GM18519 (cell line): Measurements from ENCODE around the gene CCDC187.

Experiments used
- ATAC-seq: cut with Tn5 transposase; IDR thresholded peaks from one replicate; pipeline ENCODE4 v1.9.1; 2021; ENCODE audit warnings: mild to moderate bottlenecking, moderate library complexity; ENCODE audit not compliant: unreplicated experiment, low FRiP score

The CCDC187 gene

GRCh38 chr9:136218271-136218670, 85.6 kb downstream of the CCDC187 start:
- no peak for ATAC-seq

- no peak for ATAC-seq
Observed at GRCh38 chr9:136216541-136217244, 87.2 kb downstream of the CCDC187 start.

- ATAC-seq: no peak
Observed at GRCh38 chr9:136213733-136214132, 90.2 kb downstream of the CCDC187 start.

GRCh38 chr9:136212345-136212950, 91.4 kb downstream of the CCDC187 start:
- ATAC-seq: no peak

DNA sequence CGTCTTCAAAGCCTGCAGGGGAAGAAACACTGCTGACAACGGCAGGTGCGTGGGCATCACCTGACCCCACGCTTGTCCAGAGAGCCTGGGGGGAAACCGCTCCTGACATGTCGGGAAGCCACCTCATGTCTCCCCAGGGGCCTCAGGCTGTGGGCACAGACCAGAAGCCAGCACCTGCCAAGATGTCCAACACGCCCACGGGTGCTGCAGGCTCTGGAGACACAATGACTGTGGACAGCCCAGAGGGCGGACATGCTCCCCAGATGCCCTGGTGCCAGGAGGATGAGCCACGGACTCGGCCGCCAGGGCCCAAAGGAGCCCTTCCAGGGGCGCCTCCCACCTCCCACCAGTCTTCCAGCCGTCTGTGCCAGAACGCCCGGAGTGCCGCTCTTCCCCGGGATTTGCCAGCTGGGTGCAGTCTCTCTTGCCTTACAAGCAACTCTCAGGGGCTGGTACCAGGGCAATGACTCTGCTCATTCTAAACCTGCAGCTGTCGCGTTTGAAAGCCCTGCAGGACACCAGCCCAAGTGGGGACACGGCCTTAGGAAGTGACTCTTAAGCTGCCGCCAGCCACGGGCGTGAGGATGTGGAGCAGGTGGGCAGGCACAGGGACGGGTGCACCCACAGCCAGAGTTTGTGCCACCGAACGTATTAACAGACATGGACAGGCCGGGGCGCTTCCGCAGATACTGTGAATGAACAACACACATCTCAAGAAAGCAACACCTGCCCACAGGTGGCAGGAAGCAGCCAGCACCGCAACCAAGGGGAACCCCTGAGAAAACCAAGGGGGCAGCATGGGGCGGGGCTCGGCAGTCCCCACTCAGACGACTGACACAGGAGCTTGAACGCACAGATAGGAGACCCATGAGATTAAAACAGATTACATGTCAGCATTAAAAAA, 92.2 kb downstream of the CCDC187 start:
- no peak for ATAC-seq

GRCh38 chr9:136211006-136211405, 92.9 kb downstream of the CCDC187 start:
- no peak for ATAC-seq

GRCh38 chr9:136210276-136210675, 93.6 kb downstream of the CCDC187 start:
- no peak for ATAC-seq

GRCh38 chr9:136209786-136210185, 94.1 kb downstream of the CCDC187 start:
- ATAC-seq: no peak

- no peak for ATAC-seq
Observed at GRCh38 chr9:136209232-136209631, 94.7 kb downstream of the CCDC187 start.

GRCh38 chr9:136208675-136209074, 95.2 kb downstream of the CCDC187 start:
- no peak for ATAC-seq

DNA sequence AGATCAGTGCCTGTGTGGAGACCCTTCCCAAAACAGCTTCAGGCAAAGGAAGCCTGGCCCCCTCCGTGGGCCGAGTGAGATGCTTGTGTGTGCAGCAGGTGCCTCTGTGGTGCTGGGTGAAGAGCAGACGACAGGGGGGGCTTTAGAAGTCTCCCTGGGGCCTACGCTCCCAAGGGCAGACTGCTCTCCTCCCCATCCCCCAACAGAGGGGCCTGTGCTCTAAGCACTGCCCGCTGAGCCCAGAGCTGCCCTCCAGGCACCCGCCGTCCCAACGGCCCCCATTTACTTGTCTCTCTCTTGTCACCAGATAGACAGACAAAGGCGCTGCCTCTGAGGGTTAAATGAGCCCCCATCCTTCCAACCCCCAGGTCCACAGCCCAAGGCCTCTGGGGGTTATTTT, 96.3 kb downstream of the CCDC187 start:
- ATAC-seq: no peak

DNA sequence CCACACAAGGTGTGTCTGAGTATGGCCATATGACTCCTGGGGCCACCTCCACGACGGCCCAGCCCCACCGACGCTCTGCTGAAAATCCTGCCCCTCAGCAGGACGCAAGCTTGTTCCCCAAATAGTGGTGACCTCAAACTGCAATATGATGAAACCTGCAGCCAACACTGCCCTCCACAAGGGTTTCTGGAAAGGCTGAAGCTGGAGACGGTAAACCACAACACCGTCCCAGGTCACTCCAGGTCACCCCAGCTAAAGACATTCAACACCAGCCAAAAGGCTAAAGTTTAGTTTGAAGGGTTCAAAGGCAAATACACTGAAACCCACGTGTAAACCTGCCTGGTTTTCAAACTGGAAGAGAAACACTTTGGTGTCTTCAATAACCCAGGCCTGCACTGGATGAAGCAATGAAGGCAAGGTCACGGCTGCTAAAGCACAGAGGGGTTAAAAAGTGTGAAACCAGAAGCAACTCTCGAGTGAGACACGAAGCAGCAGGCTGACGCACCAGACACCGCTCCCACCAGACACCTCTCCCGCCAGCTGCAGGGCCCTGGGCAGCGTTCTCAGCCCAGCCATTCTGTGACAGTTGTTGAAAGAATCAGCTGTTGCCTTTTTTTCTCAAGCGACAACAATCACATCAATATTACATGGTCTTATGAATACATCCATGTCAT, 97.2 kb downstream of the CCDC187 start:
- ATAC-seq: no peak

DNA sequence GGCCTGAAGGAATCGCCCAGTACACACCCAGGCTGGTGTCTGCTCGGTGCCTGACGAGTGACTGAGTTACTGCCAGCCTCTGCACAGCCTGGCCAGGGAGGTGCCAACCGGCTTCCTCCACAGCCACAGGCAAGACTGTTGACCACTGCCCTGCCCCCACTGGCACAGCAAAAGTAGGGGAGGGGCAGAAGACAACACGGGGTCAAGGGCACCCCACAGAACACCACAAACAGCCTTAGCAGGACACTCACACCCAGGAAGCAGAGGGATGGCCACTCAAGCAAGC, 98.2 kb downstream of the CCDC187 start:
- ATAC-seq: no peak

DNA sequence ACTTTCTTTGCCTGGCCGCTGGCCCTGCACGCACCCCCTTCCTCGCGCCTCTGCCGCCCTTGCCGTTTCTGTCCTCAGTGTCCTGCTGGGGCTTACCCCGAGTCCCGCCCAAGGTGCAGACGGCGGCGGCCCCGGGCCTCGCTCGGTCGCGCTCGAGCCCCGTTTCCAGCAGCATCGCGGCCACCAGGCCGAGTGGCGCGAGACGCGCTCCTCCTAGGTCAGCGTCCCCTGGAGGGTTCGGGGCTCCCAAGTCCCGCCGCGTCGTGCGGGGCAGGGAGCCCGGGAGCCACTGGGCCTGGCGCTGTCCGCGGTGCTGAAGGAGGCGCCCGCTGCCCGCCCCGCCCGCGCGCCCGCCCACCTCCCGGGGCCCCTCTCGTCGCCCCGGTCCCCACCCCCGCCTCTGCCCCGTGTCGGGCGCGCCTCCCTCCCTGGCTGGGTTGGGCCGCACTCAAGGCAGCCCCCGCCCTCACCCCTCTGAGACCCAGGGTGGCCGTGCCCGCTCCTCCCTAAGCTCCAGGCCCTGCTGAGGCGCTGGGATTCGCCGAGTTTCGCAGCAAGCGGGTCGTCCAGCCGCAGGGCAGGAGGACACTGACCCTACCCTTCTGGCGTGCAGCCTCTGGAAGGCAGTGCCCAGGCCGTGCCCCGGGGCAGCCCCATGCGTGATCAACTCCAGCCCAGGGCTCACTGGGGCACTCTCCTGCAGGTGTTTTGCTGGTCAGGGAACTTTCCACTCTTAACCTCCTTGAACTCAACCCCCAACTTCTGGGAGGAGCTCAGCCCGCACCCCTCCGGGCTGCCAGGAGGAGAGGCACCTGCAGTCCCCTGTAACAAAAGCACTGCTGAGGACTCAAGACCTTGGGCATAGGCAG, 98.8 kb downstream of the CCDC187 start, which contains the start of gene LHX3:
LHX3 (minus strand) TSS at position 291 of the 869 bp plus-strand sequence; CDS start at position 175, 116 bp downstream.
- ATAC-seq: no peak

DNA sequence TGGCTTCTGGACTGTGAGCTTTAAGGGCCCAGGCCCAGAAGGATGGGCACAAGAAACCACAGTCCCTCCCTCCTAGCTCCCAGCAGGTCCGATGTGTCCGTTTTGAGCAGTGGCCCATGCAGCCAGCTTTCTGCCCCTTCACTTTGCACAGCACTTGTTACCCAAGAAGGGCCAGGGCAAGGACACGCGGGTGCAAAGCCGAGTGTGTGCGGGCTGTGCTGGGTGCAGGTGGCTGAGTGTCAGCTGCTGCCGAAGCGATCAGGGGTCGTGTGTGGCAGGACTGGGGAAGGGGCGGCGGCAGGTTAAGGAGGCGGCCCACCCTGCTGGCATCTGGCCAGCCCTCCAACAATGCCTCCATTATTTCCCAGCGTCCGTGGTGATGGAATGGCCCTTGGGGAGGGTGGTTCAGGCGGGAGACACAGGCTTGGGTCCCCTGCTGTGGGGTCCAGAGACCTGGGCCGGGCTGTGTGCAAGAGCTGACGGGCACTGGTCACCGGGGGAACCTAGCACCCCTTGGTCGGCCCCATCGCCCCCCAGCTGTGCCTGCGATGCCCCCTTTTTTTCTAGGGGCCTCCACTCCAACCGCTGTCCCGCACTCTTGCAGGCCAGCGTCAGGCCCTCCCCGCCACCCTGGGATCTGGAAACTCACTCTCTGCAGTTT, 99.6 kb downstream of the CCDC187 start:
- ATAC-seq: no peak

DNA sequence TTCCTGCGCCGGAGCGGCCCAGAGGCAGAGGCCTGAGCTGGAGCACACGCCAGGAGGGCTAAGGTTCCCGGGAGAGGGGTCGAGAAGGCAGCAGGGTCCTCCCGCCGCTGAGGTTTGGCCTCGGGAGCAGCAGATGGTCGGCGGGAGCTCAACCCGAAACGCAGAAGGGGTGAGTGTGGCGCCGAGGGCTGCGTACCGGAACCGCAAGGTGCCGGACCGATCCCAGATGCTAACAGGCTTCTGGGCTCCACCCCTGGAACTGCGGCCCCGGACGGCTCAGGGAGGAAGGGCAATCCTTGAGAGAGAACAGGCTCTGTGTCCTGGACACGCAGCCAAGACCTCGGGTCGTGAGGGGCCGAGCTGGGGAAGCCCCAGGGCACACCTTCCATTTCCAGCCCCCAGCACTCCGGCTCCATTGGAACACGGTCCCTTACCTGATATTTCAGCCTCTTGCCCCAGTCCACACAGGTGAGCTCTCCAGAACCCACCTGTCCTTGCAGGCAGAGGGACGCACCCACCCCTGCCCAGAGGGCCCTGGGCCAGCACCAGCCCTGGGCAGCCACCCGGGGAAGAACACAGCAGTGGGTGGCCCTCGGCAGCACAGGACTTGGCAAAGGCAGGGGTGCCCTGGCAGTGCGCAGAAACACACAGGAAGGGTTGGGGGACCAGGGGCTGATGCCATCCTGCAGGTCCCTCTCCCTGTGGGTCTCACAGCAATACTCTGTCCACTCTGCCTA, 100.3 kb downstream of the CCDC187 start:
- no peak for ATAC-seq

GRCh38 chr9:136202454-136203407, 101.2 kb downstream of the CCDC187 start:
- no peak for ATAC-seq
